Adrenal gland (tissue), 12 donors: ENCODE measurements around the gene SFMBT1. TPM values are rescaled to one million over a fixed set of nuclear protein-coding genes. Genes with fewer than 3 reads are reported as not detected.

Experiments
- DNase-seq, 7 donors: peaks; one replicate each; pipeline ENCODE4 v3.0.0-alpha.2; 2019 to 2020
- H3K27ac ChIP-seq, 5 donors: fragments of 200-600 bp; sonication (generic) in 4 of 5; 1 replicate in 3 of 5; 2 replicates in 2 of 5; pipeline versions ENCODE4 v1.5.1 to v1.8.0; 2016 to 2020; ENCODE audit warnings: mild to moderate bottlenecking in 1 of 5
- H3K27me3 ChIP-seq: fragments of 200-600 bp; 2 replicates; pipeline ENCODE4 v1.8.0; 2021
- H3K36me3 ChIP-seq, 2 donors: fragments of 200-600 bp; replicated peaks in 1 of 2; 1 replicate in 1 of 2; 2 replicates in 1 of 2; pipeline versions ENCODE4 v1.5.1 to v1.8.0; 2018 to 2022
- H3K4me1 ChIP-seq, 2 donors: fragments of 200-600 bp; replicated peaks in 1 of 2; 1 replicate in 1 of 2; 2 replicates in 1 of 2; pipeline versions ENCODE4 v1.5.1 to v1.8.0; 2018 to 2021
- H3K4me3 ChIP-seq, 4 donors: fragments of 200-600 bp; sonication (generic) in 3 of 4; one replicate each; pipeline ENCODE4 v1.5.1; 2016 to 2018
- H3K9me3 ChIP-seq, 3 donors: fragments of 200-600 bp; sonication (generic) in 1 of 3; replicated peaks in 1 of 3; 1 replicate in 2 of 3; 2 replicates in 1 of 3; pipeline versions ENCODE4 v1.5.1 to v1.8.0; 2016 to 2021
- CTCF ChIP-seq, 6 experiments: fragments of 450-650 bp in 4 of 6; fragments of 200-600 bp in 2 of 6; sonication (generic) in 1 of 6; IDR thresholded peaks; 1 replicate in 5 of 6; 2 replicates in 1 of 6; pipeline versions ENCODE4 v1.5.1 to v1.8.0; 2016 to 2021; ENCODE audit warnings: antibody characterized with exemption in 6 of 6, mild to moderate bottlenecking in 2 of 6, moderate library complexity in 1 of 6
- POLR2A ChIP-seq, 2 donors: fragments of 450-650 bp; IDR thresholded peaks; one replicate each; pipeline ENCODE4 v1.6.1; 2017; ENCODE audit warnings: antibody characterized with exemption in 2 of 2, mild to moderate bottlenecking in 2 of 2, moderate library complexity in 1 of 2
- WGBS, 4 donors: extraction: QIAGEN DNeasy Blood & Tissue Kit in 2 of 4; methylation state at CpG; one replicate each; pipeline versions ENCODE4 v1.1.5 to v1.1.7; 2013 to 2017; 5-methylcytosine and 5-hydroxymethylcytosine counted together
- intact Hi-C, 2 donors: fragments of 100-400 bp; cut with DNase I; formaldehyde crosslinking; loops; one replicate each; pipeline versions ENCODE4 v1.14.1 to v1.15.0; 2022 to 2023
- polyA plus RNA-seq, 3 donors: library from polyadenylated mRNA; stranded (reverse); fragments of 200-250 nt in 2 of 3; fragments of 350-450 nt in 1 of 3; fragmentation: Illumina TruSeq in 1 of 3; extraction: RNeasy Lipid Tissue Mini Kit (QIAGEN cat#74804) in 1 of 3; gene quantifications; one replicate each; pipeline ENCODE4 v1.2.3, GENCODE V29; 2013 to 2014
- total RNA-seq, 9 donors: library from RNA; depleted of rRNA in 4 of 9; stranded (reverse); fragments of >200 nt in 4 of 9; fragments of 120-200 nt in 1 of 9; fragmentation: NEBNext Ultra II Directional in 1 of 9; extraction: Animal tissue kit (Norgen Biotek cat#: 25700) in 1 of 9; gene quantifications; one replicate each; pipeline versions ENCODE4 v1.1.0 to v1.2.4, GENCODE V29; 2013 to 2023
- donor health status: healthy with polysubstance abuse.
- donor health status: Bipolar disorder and iron deficiency.
- donor health status: DM: yes; HTN: yes; CAD: no.
- donor health status: DM: no; HTN: no; CAD: no.
- donor health status: DM: no; HTN: no; CAD: no.
- donor health status: DM: yes; HTN: yes; CAD: no.

SFMBT1 gene
- total and polyA plus RNA-seq, 12 donors: 2.1 to 14.8 (median 8.3) TPM

- no peaks in the 10 kb centered on the region for H3K27me3 ChIP-seq
- no peaks in the 10 kb centered on the region for H3K36me3 ChIP-seq
- WGBS, 4 donors: 93 to 96% (median 96%) methylated on average over 7 of the region's 7 CpGs
- no peak for TF ChIP-seq POLR2A (IDR thresholded peaks at IDR 0.05)
- TF ChIP-seq CTCF (IDR thresholded peaks at IDR 0.05): no peak
- H3K27ac ChIP-seq: no peak overlapping the region
- no peak overlapping the region for H3K4me3 ChIP-seq
- DNase-seq: no peak
- intact Hi-C loops: no loop called here
- no peaks in the 10 kb centered on the region for H3K9me3 ChIP-seq
- H3K4me1 ChIP-seq: no peaks in the 10 kb centered on the region
Observed at GRCh38 chr3:53003320-53003719, 42.6 kb downstream of the SFMBT1 start.

- Histone ChIP-seq H3K9me3 (no peaks in the 10 kb centered on the region), H3K4me1 (no peaks in the 10 kb centered on the region), H3K36me3 (no peaks in the 10 kb centered on the region), H3K27ac (no peak overlapping the region), H3K4me3 (no peak overlapping the region), H3K27me3 (no peaks in the 10 kb centered on the region)
- 94 to 97% (median 95%) methylated on average over 20 to 41 of the region's 41 CpGs for WGBS, 4 donors
- DNase-seq: no peak
- no peak for TF ChIP-seq POLR2A (IDR thresholded peaks at IDR 0.05)
- TF ChIP-seq CTCF (IDR thresholded peaks at IDR 0.05): no peak
- intact Hi-C loops: no loop called here
Observed at GRCh38 chr3:52998771-52999513, 46.9 kb downstream of the SFMBT1 start.

GRCh38 chr3:52990637-52991036, 55.2 kb downstream of the SFMBT1 start:
- intact Hi-C loops: no loop called here
- no peaks in the 10 kb centered on the region for H3K27me3 ChIP-seq
- H3K4me1 ChIP-seq: no peaks in the 10 kb centered on the region
- DNase-seq: no peak
- 66 to 80% (median 71%) methylated on average over 2 of the region's 2 CpGs for WGBS, 4 donors
- H3K36me3 ChIP-seq: no peaks in the 10 kb centered on the region
- TF ChIP-seq POLR2A (IDR thresholded peaks at IDR 0.05): no peak
- no peak for TF ChIP-seq CTCF (IDR thresholded peaks at IDR 0.05)
- H3K4me3 ChIP-seq: no peak overlapping the region
- H3K9me3 ChIP-seq: no peaks in the 10 kb centered on the region
- no peak overlapping the region for H3K27ac ChIP-seq

- Histone ChIP-seq H3K9me3 (no peaks in the 10 kb centered on the region), H3K4me3 (no peak overlapping the region), H3K27me3 (no peaks in the 10 kb centered on the region), H3K27ac (no peak overlapping the region), H3K36me3 (no peaks in the 10 kb centered on the region), H3K4me1 (no peaks in the 10 kb centered on the region)
- DNase-seq: peak in 1 of 7 donors; percentile 8
- WGBS, 4 donors: 49 to 60% (median 52%) methylated on average over 3 of the region's 3 CpGs
- intact Hi-C loops: no loop called here
- TF ChIP-seq POLR2A (IDR thresholded peaks at IDR 0.05): no peak
- TF ChIP-seq CTCF (IDR thresholded peaks at IDR 0.05): peak in 2 of 6 experiments; percentile 21 to 35
Observed at GRCh38 chr3:52986938-52987337, 58.9 kb downstream of the SFMBT1 start.
